HG02973 (cell line): Measurements from ENCODE around the gene PRPSAP1.
"Not testable (repeated sequence)": the region's sequence is repeated elsewhere in the genome, so short reads cannot be mapped to it uniquely, and the experiment has no call there.

ENCODE experiments used
- ATAC-seq: cut with Tn5 transposase; IDR thresholded peaks from one replicate; pipeline ENCODE4 v1.9.1; 2021; ENCODE audit warnings: moderate library complexity; ENCODE audit not compliant: unreplicated experiment

PRPSAP1 gene

GRCh38 chr17:76278268-76278908 lies 75.3 kb downstream of the PRPSAP1 start:
- no peak for ATAC-seq

- no peak for ATAC-seq
These were observed 76.1 kb downstream of the PRPSAP1 start for GRCh38 chr17:76277300-76278267.

GRCh38 chr17:76276461-76277299 lies 77.0 kb downstream of the PRPSAP1 start:
- ATAC-seq: no peak

- ATAC-seq: no peak
These were observed 77.7 kb downstream of the PRPSAP1 start for GRCh38 chr17:76276069-76276431.

GRCh38 chr17:76275382-76276068 lies 78.2 kb downstream of the PRPSAP1 start:
- ATAC-seq: no peak

GRCh38 chr17:76274112-76274956 lies 79.4 kb downstream of the PRPSAP1 start:
- ATAC-seq: no peak

GRCh38 chr17:76273445-76274111 lies 80.1 kb downstream of the PRPSAP1 start:
- ATAC-seq: no peak

GRCh38 chr17:76272541-76273444 lies 80.9 kb downstream of the PRPSAP1 start:
- ATAC-seq: peak; percentile 12

- peak; percentile 47 for ATAC-seq
These were observed 81.8 kb downstream of the PRPSAP1 start for GRCh38 chr17:76271669-76272540.

GRCh38 chr17:76270770-76271668 lies 82.7 kb downstream of the PRPSAP1 start:
- peak; percentile 1 for ATAC-seq

GRCh38 chr17:76270127-76270592 lies 83.6 kb downstream of the PRPSAP1 start:
- no peak for ATAC-seq

- no peak for ATAC-seq
These were observed 84.4 kb downstream of the PRPSAP1 start for GRCh38 chr17:76268991-76269981.

GRCh38 chr17:76268015-76268749 lies 85.5 kb downstream of the PRPSAP1 start:
- ATAC-seq: no peak

- ATAC-seq: not testable (repeated sequence)
These were observed 86.1 kb downstream of the PRPSAP1 start for GRCh38 chr17:76267581-76268001.
